Activated naive CD8-positive, alpha-beta T cell treated with anti-CD3 and anti-CD28 coated beads for 36 hours (primary cell): ENCODE results near the gene ZBTB20. TPM values are rescaled to one million over a fixed set of nuclear protein-coding genes. Genes with fewer than 3 reads are reported as not detected.

Source experiments
- DNase-seq: peaks from one replicate; pipeline ENCODE4 v3.0.0; 2021
- H3K27ac Mint-ChIP-seq: one replicate; pipeline ENCODE4 v1.8.0; 2022; ENCODE audit warnings: mild to moderate bottlenecking, moderate library complexity, mixed read lengths
- H3K27me3 Mint-ChIP-seq: one replicate; pipeline ENCODE4 v1.8.0; 2022; ENCODE audit warnings: mild to moderate bottlenecking, mixed read lengths
- H3K36me3 Mint-ChIP-seq: one replicate; pipeline ENCODE4 v1.8.0; 2021; ENCODE audit warnings: mild to moderate bottlenecking, mixed read lengths
- H3K4me1 Mint-ChIP-seq: one replicate; pipeline ENCODE4 v1.8.0; 2021; ENCODE audit warnings: mixed read lengths
- H3K4me3 Mint-ChIP-seq: one replicate; pipeline ENCODE4 v1.8.0; 2022; ENCODE audit warnings: mild to moderate bottlenecking, moderate library complexity, mixed read lengths
- H3K9me3 Mint-ChIP-seq: one replicate; pipeline ENCODE4 v1.8.0; 2022; ENCODE audit warnings: mixed read lengths
- total RNA-seq, 2 experiments: library from RNA; stranded (reverse); gene quantifications; one replicate each; pipeline ENCODE4 v1.2.3, GENCODE V29; 2021

The ZBTB20 gene
- total RNA-seq, 2 experiments from 2014 or later, result 3.5 to 4.5 TPM

DNA sequence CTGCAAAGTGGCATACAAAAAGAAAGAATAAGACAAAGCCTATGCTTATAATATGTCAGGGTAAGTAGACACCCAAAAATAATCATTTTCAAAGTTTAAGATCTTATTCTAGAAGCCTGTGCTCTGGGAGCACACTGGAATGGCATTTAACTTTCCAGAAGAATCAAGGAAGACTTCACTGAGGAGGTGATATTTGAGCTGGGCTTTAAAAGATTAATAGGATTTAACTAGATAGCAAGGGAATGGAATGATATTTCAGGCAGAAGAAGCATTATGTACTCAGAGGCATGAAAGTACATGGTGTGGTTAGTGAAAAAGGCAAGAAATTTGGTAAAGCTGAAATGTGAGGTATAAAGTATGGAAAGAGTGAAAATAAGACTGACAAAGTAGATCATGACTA, 106.8 kb downstream of the ZBTB20 start:
- DNase-seq, result no peak

DNA sequence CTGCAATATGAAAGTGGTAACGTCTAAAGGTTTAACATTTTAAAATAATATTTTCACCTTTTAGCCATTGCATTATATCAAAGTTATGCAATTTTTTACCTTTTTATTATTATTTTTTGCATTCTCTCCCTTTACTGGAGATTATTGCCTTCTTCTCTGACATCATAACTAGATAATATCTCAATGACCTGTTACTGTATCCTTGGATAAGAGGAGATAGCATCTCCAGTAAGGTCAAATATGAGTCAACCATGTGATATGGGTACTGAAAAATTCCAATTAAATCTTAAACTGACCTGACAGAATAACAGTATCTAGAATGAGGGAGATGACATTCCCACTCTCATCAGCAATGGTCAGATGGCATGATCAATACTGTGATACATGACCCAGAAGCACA, 108.3 kb downstream of the ZBTB20 start:
- H3K4me1 Mint-ChIP-seq, result peaks cover 13% of the 10 kb centered on the region
- H3K27ac Mint-ChIP-seq, result no peak overlapping the region
- peaks cover 3% of the 10 kb centered on the region for H3K9me3 Mint-ChIP-seq
- peaks cover 16% of the 10 kb centered on the region for H3K36me3 Mint-ChIP-seq
- DNase-seq, result no peak
- H3K27me3 Mint-ChIP-seq, result no peaks in the 10 kb centered on the region
- H3K4me3 Mint-ChIP-seq, result no peak overlapping the region

More for the DNA sequence above, 106.8 kb downstream of the ZBTB20 start:
- H3K27ac Mint-ChIP-seq, result no peak overlapping the region
- peaks cover 9% of the 10 kb centered on the region for H3K36me3 Mint-ChIP-seq
- no peak overlapping the region for H3K4me3 Mint-ChIP-seq
- no peaks in the 10 kb centered on the region for H3K27me3 Mint-ChIP-seq
- peaks cover 7% of the 10 kb centered on the region for H3K4me1 Mint-ChIP-seq
- no peaks in the 10 kb centered on the region for H3K9me3 Mint-ChIP-seq

DNA sequence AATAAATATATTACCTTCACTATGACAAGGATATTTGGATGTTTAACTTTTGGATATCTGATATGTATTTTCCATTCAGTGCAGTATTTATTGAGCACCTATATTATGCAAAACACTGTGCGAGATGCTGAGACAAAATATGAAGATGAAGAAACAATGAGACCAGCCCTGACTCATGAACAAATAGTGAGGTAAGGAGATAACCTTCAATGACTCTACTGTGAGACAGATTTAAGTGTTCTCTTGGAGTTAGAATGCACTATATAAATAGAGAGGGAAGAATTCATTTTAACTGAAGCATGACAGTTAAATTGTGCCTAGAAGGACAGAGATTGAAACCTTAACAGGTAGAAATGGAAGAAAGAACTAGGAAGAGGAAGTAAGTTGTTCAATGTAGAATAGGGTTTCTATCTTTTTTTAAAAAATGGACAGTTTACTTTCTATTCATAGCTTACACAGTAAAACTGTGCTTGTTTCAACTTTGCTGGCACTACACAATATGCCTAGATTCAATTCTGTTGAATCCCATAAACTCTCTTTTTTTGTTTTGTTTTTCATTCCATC, 124.2 kb downstream of the ZBTB20 start:
- no peak for DNase-seq
- Mint-ChIP-seq H3K4me3 (no peak overlapping the region), H3K27ac (no peak overlapping the region), H3K9me3 (no peaks in the 10 kb centered on the region), H3K36me3 (peaks cover 14% of the 10 kb centered on the region), H3K27me3 (no peaks in the 10 kb centered on the region), H3K4me1 (peaks cover 5% of the 10 kb centered on the region)

DNA sequence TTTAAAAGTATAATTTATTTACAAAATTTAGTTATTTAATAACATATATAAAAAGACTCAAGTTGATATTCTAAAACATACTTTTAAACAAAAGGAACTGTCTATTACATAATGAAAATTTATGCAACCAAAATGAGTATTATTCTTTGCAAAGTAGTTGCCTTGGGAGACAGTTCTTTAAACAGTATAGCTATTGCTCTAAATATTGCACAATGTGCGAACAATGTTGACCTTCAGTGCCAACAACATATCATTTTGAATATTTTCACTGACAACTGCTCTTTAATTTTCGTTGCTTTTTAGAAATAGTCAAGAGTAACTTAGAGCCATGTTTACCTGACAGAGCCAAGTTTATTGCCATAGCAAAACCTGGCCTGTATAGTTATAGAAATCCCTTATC, 124.9 kb downstream of the ZBTB20 start:
- Mint-ChIP-seq H3K4me1 (peaks cover 5% of the 10 kb centered on the region), H3K9me3 (peaks cover under 1% of the 10 kb centered on the region), H3K4me3 (no peak overlapping the region), H3K36me3 (peaks cover 14% of the 10 kb centered on the region), H3K27ac (no peak overlapping the region), H3K27me3 (no peaks in the 10 kb centered on the region)
- DNase-seq, result no peak

DNA sequence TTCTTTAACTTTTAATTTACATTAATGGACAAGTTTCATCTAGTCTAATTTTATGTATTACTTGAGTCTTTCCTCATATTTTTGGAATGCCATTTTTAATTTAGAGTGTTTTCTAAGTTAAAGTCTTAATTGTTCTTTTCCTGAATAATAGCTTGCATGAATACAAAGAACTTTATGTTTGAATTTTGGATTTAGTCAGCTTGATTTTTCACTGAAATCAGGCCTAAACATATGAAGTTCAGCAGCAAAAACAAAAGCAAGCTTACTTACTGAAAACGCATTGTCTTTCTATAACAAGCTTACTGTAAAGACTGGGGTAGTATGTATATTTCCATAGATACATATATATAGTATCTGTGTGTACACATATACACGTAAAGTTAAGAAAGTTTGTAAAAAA, 126.0 kb downstream of the ZBTB20 start:
- peaks cover 5% of the 10 kb centered on the region for H3K4me1 Mint-ChIP-seq
- peaks cover 26% of the 10 kb centered on the region for H3K36me3 Mint-ChIP-seq
- no peak for DNase-seq
- peaks cover 12% of the 10 kb centered on the region for H3K9me3 Mint-ChIP-seq
- no peak overlapping the region for H3K4me3 Mint-ChIP-seq
- no peaks in the 10 kb centered on the region for H3K27me3 Mint-ChIP-seq
- H3K27ac Mint-ChIP-seq, result no peak overlapping the region

DNA sequence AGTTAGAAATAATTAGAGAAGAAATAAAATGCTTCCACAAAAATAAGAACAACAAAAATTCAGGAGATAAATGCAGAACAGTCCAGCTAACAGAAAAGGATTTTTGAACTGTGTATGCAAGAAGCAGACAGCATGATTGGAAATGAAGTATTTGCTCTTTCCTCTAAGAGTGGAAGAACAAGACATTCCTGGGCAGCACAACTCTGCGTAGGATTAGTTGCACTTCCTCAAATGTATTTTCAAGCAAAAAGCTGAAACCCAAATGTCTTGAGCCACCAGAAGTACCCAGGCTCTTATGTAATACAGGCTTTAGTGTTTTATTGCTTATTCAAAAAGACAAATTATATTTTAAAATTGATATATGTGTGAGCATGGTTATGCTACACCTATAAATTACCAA, 127.2 kb downstream of the ZBTB20 start:
- Mint-ChIP-seq H3K4me1 (peaks cover 5% of the 10 kb centered on the region), H3K27me3 (no peaks in the 10 kb centered on the region), H3K4me3 (no peak overlapping the region), H3K9me3 (peaks cover 16% of the 10 kb centered on the region), H3K27ac (no peak overlapping the region), H3K36me3 (peaks cover 30% of the 10 kb centered on the region)
- DNase-seq, result no peak

DNA sequence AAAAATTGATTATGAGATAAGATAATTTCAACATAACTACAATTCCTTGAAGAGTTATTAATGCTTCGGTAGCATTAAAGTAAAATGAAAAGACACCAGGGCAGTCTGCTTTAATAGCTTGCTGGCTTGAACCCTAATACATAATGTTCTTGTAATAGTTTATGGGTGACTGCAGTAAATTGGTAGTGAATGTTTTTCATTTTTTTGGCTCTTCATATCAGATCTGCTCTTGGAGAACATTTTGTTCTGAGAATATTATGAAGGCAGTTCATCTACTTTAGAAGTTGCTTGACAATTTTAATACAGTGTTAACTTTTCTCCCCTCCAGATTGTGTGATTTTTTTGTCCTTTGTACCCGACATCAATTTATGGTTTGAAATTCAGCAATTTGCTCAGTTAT, 128.4 kb downstream of the ZBTB20 start:
- no peak for DNase-seq
- Mint-ChIP-seq H3K27ac (no peak overlapping the region), H3K27me3 (no peaks in the 10 kb centered on the region), H3K4me3 (no peak overlapping the region), H3K9me3 (peaks cover 17% of the 10 kb centered on the region), H3K36me3 (peaks cover 25% of the 10 kb centered on the region), H3K4me1 (peaks cover 5% of the 10 kb centered on the region)

DNA sequence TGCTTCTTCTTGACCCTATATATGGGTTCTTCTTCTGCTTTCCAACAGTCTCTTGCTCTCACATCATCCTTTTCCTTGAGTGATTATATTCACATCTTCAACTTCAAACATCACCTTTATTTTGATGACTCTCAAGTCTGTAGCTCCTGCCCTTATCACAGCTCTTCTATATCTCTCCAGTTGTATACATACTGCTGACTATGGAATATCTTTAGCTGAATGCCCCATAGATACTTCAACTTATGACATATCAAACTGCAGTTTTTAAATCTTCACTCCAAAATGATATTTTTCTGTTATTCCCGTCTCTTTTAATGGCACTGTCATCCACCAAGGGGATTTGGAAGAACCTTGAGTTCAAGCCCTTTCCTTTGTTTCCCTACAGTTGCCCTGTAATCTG, 139.1 kb downstream of the ZBTB20 start:
- Mint-ChIP-seq H3K4me3 (no peak overlapping the region), H3K27ac (no peak overlapping the region), H3K4me1 (no peaks in the 10 kb centered on the region), H3K27me3 (no peaks in the 10 kb centered on the region), H3K36me3 (peaks cover 40% of the 10 kb centered on the region), H3K9me3 (peaks cover 6% of the 10 kb centered on the region)
- no peak for DNase-seq

DNA sequence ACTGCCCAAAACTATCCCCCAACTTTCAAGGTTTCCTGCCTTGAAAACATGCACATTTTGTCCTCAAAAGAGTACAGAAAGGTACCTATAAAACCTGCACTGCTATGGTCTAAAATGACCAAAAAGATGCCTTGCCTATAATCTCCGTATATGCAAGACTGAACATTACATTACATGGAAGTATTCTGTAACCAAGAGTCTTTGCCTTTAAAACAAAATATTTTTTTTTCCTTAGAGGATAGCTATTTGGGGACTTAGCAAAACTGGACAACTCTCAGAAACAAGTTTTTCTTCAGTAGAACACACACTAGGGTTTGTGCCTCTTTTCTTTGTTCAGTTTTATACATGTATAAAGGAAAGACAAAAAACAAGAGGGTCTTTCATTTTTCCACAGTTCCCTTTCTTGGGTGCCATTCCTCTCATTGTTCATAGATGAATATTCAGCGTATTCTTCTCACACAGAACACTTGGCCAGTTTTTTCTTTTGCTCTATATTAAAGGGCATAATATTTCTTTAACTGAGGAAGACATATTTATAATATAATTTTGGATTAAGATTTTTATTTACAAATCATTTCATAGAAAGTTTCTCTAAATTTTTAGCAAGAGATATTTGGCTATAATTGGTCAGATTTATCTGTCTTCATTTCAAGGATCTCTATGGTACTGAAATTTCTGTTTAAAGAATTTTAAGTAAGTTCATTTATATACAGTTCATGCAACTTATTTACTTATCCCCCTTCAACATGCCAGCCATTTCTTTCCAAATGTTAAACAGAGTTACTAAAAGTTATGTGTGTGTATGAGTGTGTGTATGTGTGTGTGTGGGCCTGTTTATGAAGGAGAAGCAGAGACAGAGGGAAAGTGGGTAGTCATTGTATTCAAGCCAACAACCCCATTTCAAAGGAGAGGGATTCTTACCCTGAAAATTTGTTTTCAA, 142.6 kb downstream of the ZBTB20 start:
- H3K4me1 Mint-ChIP-seq, result peaks cover 1% of the 10 kb centered on the region
- H3K27me3 Mint-ChIP-seq, result no peaks in the 10 kb centered on the region
- H3K9me3 Mint-ChIP-seq, result peaks cover 14% of the 10 kb centered on the region
- no peak overlapping the region for H3K27ac Mint-ChIP-seq
- no peak for DNase-seq
- no peak overlapping the region for H3K4me3 Mint-ChIP-seq
- peaks cover 26% of the 10 kb centered on the region for H3K36me3 Mint-ChIP-seq

DNA sequence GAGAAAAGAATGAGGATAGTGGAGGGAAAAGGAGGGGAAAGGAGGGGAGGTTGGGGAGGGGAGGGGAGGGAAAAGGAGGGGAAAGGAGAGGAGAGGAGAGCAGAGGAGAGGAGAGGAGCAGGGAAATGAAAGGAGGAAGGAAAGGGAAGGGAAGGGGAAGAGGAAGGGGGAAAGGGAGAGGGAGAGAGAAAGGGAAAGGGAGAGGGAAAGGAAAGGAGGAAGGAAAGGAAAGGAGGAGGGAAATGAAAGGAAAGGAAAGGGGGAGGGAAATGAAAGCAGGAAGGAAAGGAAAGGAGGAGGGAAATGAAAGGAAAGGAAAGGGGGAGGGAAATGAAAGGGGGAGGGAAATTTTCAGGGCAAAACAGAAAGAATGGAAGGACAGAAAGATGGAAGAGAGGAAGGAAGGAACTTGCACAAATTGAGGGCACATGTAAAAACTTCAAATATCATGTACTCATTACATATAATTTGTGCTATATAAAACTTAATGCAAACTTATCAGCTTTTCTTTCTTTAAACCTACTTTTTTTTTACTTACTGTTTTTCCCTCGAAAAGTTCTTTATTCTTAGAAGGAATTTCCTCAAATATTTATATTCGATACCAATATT, 148.0 kb downstream of the ZBTB20 start:
- peaks cover 1% of the 10 kb centered on the region for H3K4me1 Mint-ChIP-seq

DNA sequence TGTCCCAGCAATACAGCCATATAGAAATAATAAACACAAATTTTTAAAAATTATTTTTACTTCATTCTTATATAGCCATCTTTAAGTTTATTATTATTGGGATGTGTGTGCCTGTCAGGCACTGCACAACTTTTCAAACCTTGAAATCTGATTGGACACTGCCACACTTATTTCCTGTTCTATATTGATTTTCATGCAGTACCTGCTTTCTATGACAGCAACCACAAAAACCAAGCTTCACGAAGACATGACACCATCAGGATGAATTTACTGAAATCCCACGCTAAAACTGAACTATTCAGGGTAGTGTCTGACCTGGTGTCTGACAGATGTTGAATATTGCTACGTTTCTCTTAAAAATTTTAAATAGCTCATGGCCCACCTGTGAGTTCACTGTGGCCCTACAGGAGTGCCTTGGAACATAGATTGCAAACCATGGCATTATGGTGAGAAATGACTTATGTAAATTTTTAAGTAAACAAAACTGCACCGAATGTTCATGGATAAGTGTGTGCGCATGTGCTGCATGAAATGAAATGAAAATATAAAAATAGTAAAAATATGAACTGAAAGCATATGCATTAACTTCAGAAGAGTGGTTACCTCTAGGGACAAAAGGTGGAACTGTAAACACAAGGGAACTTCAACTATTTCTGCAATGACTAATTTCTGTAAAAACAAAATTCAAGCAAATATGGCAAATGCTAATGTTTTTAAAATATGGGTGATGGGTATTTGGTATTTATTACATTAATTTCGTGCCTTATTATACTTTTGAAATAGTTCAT, 152.3 kb downstream of the ZBTB20 start:
- H3K27ac Mint-ChIP-seq, result no peak overlapping the region
- no peaks in the 10 kb centered on the region for H3K4me1 Mint-ChIP-seq
- H3K4me3 Mint-ChIP-seq, result no peak overlapping the region
- no peak for DNase-seq
- H3K27me3 Mint-ChIP-seq, result no peaks in the 10 kb centered on the region
- peaks cover 19% of the 10 kb centered on the region for H3K9me3 Mint-ChIP-seq
- H3K36me3 Mint-ChIP-seq, result peaks cover 32% of the 10 kb centered on the region

More for the DNA sequence above, 148.0 kb downstream of the ZBTB20 start:
- no peak overlapping the region for H3K4me3 Mint-ChIP-seq
- no peak for DNase-seq
- H3K9me3 Mint-ChIP-seq, result peaks cover 28% of the 10 kb centered on the region
- H3K27me3 Mint-ChIP-seq, result no peaks in the 10 kb centered on the region
- no peak overlapping the region for H3K27ac Mint-ChIP-seq
- peaks cover 28% of the 10 kb centered on the region for H3K36me3 Mint-ChIP-seq

DNA sequence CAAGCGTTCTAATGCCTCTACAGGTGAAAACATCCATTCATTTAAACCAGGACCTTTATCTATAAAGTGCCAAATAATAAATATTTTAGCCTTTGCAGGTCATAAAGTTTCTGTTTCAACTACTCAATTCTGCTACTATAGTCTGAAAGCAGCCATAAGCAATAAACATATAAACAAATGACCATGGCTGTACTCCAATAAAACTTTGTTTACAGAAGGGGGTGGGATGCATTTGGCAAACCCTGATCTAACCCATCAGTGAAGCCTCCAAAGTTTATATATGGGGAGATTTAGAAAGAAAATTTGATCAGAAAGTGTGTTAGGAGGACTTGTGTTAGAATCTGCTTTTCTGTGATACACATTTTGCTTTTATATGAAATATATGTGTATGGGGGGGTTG, 161.3 kb downstream of the ZBTB20 start:
- no peak for DNase-seq
- Mint-ChIP-seq H3K36me3 (peaks cover 4% of the 10 kb centered on the region), H3K4me3 (no peak overlapping the region), H3K27ac (no peak overlapping the region), H3K4me1 (peaks cover 3% of the 10 kb centered on the region), H3K27me3 (no peaks in the 10 kb centered on the region), H3K9me3 (peaks cover 2% of the 10 kb centered on the region)

DNA sequence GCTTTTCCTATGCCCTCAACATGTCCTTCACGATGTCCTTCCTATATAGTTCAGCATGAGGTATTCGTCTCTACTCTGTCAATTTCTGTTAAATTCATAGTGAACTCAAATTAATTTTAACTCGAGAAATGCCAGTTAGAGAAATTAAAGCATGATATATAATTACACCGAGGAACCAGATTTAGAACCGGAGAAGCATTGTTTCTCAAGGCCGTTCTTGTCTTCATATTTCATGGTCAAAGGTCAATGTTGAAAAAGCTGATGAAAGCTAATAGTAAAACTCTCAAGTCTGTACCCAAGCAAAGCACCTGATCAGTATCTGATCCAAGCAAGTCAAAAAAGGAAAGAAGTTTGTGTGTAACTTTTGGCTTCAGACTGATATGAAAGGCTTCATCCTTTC, 163.8 kb downstream of the ZBTB20 start:
- Mint-ChIP-seq H3K9me3 (no peaks in the 10 kb centered on the region), H3K27me3 (no peaks in the 10 kb centered on the region), H3K27ac (no peak overlapping the region), H3K4me1 (peaks cover 3% of the 10 kb centered on the region), H3K4me3 (no peak overlapping the region), H3K36me3 (peaks cover 6% of the 10 kb centered on the region)
- DNase-seq, result no peak

DNA sequence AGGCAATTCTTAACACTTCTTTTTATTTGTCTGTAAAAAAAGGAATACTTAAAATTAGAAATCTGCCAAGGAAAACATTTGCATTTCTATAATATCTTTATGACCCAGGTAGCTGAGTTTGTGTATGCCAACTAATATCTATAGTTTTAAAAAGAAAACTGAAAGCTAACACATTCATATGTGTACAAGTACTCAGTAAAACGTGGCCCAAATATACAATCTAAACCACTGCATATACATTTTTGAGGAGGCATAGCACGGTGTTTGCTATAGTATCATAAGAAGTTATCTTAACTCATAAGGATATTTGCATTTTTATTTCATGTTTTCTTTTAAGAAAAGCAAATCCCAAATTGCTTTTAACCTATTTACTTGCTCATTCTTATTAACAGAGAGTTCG, 172.7 kb downstream of the ZBTB20 start:
- Mint-ChIP-seq H3K4me1 (peaks cover 7% of the 10 kb centered on the region), H3K36me3 (peaks cover 17% of the 10 kb centered on the region), H3K9me3 (peaks cover 3% of the 10 kb centered on the region), H3K4me3 (no peak overlapping the region), H3K27me3 (no peaks in the 10 kb centered on the region), H3K27ac (no peak overlapping the region)
- DNase-seq, result no peak

DNA sequence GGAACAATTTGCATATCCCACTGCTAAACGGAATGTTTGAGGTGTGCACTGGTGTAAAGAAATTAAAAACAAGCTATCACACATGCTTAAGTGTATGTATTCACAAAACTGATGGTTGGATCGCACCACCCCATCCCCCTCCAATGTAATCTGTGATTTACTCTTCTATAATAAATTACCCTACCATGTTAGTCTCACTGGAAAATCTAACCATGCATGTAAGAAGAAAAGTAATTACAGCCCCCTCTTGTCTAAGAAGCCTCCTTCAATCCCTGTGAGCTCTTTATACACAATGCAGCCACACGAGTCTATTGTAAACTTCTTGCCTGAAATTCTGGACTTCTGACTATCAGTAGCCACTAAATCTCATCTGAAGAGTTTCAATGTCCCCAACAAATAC, 173.6 kb downstream of the ZBTB20 start:
- peaks cover 7% of the 10 kb centered on the region for H3K4me1 Mint-ChIP-seq
- no peak overlapping the region for H3K4me3 Mint-ChIP-seq

More for the DNA sequence above, 173.6 kb downstream of the ZBTB20 start:
- H3K27me3 Mint-ChIP-seq, result no peaks in the 10 kb centered on the region
- peaks cover 14% of the 10 kb centered on the region for H3K36me3 Mint-ChIP-seq
- DNase-seq, result no peak
- H3K9me3 Mint-ChIP-seq, result peaks cover 3% of the 10 kb centered on the region
- H3K27ac Mint-ChIP-seq, result no peak overlapping the region
